HCT116 (cell line): Measurements from ENCODE around the gene LGMN. TPM values are rescaled to one million over a fixed set of nuclear protein-coding genes. Genes with fewer than 3 reads are reported as not detected.

Source experiments
- ATAC-seq: fragments of 200-7000 bp; cut with Tn5 transposase; 2 replicates; pipeline ENCODE4 v1.9.1; 2020; ENCODE audit warnings: mild to moderate bottlenecking, moderate library complexity
- BruUV-seq: library from RNA; stranded (reverse); fragments of 400-500 nt; replicated peaks from 2 replicates; lab custom pipeline; 2021; lab: Mats Ljungman, UMichigan
- CTCF ChIA-PET: fragments of 300-600 bp; sonication (Branson Sonifier 250); formaldehyde crosslinking; loops from one replicate; lab custom pipeline; 2021; ENCODE audit warnings: antibody characterized with exemption; lab: Charles Lee
- POLR2A ChIA-PET: fragments of 300-600, 350-600 bp; sonication (Branson Sonifier 250); formaldehyde crosslinking; loops from one replicate; lab custom pipeline; 2021; ENCODE audit warnings: antibody characterized with exemption; lab: Charles Lee
- RAD21 ChIA-PET, 2 experiments: fragments of 300-600 bp; sonication (Branson Sonifier 250); formaldehyde crosslinking; loops; one replicate each; lab custom pipeline; 2023; ENCODE audit warnings: low total read pairs in 2 of 2; ENCODE audit not compliant: uncharacterized antibody in 2 of 2, unreplicated experiment in 2 of 2, low non-redundant PET in 1 of 2; lab: Charles Lee
- DNase-seq: peaks from one replicate; pipeline ENCODE4 v3.0.0-alpha.2; 2010; ENCODE audit warnings: low read depth, low spot score
- H2AFZ ChIP-seq: fragments of 200-600 bp; shearing (Covaris generic), sonication (generic); 2 replicates; pipeline ENCODE4 v1.6.1; 2017; ENCODE audit warnings: low read depth, mixed run types, mixed read lengths, antibody characterized with exemption, low read length; ENCODE audit not compliant: poor library complexity, severe bottlenecking
- H3K27ac ChIP-seq: 2 replicates; pipeline ENCODE4 v1.5.1; 2012; ENCODE audit warnings: low read depth, low read length
- H3K27me3 ChIP-seq: fragments of 200-600 bp; sonication (generic); 2 replicates; pipeline ENCODE4 v1.6.1; 2016; ENCODE audit warnings: mixed run types, low read length, mixed read lengths; ENCODE audit not compliant: insufficient read depth
- H3K36me3 ChIP-seq, 2 experiments: fragments of 200-500 bp in 1 of 2; fragments of 200-600 bp in 1 of 2; sonication (Bioruptor generic) in 1 of 2; sonication (generic) in 1 of 2; 2 replicates each; pipeline versions ENCODE4 v1.5.1 to v1.6.1; 2014 to 2016; ENCODE audit warnings: low read length in 2 of 2, inconsistent platforms in 1 of 2, mixed read lengths in 1 of 2, mixed run types in 1 of 2; ENCODE audit not compliant: insufficient read depth in 2 of 2, control insufficient read depth in 1 of 2
- H3K4me1 ChIP-seq, 2 experiments: fragments of 200-600 bp in 1 of 2; sonication (generic) in 1 of 2; 2 replicates each; pipeline versions ENCODE4 v1.5.1 to v1.6.1; 2012 to 2017; ENCODE audit warnings: low read length in 2 of 2, inconsistent platforms in 1 of 2, mild to moderate bottlenecking in 1 of 2, mixed read lengths in 1 of 2, mixed run types in 1 of 2, moderate library complexity in 1 of 2; ENCODE audit not compliant: insufficient read depth in 2 of 2, control insufficient read depth in 1 of 2
- H3K4me2 ChIP-seq: fragments of 200-600 bp; sonication (generic); 2 replicates; pipeline ENCODE4 v1.6.1; 2017; ENCODE audit warnings: mixed run types, low read length, mixed read lengths
- H3K4me3 ChIP-seq, 2 experiments: fragments of 200-600 bp in 1 of 2; sonication (generic) in 1 of 2; replicated peaks in 1 of 2; 2 replicates each; pipeline ENCODE4 v1.5.1; 2011 to 2016; ENCODE audit warnings: low read length in 2 of 2, control low read depth in 1 of 2, low read depth in 1 of 2, mild to moderate bottlenecking in 1 of 2, mixed read lengths in 1 of 2, mixed run types in 1 of 2
- H3K79me2 ChIP-seq: fragments of 200-600 bp; sonication (generic); 2 replicates; pipeline ENCODE4 v1.6.1; 2017; ENCODE audit warnings: mild to moderate bottlenecking, mixed run types, low read length, moderate library complexity, mixed read lengths; ENCODE audit not compliant: insufficient read depth
- H3K9ac ChIP-seq: fragments of 200-600 bp; sonication (generic); 2 replicates; pipeline ENCODE4 v1.6.1; 2016; ENCODE audit warnings: low read length, mixed read lengths
- H3K9me2 ChIP-seq: fragments of 200-600 bp; sonication (generic), shearing (Covaris generic); 2 replicates; pipeline ENCODE4 v1.6.1; 2017; ENCODE audit warnings: mixed run types, mild to moderate bottlenecking, moderate library complexity; ENCODE audit not compliant: insufficient read depth
- H3K9me3 ChIP-seq, 2 experiments: fragments of 200-500 bp in 1 of 2; fragments of 200-600 bp in 1 of 2; sonication (Bioruptor generic) in 1 of 2; sonication (generic) in 1 of 2; 2 replicates each; pipeline ENCODE4 v1.6.1; 2014 to 2017; ENCODE audit warnings: low read length in 2 of 2, mixed read lengths in 2 of 2, inconsistent platforms in 1 of 2, low read depth in 1 of 2, mild to moderate bottlenecking in 1 of 2, mixed run types in 1 of 2, moderate library complexity in 1 of 2; ENCODE audit not compliant: control insufficient read depth in 1 of 2, insufficient read depth in 1 of 2
- H4K20me1 ChIP-seq: fragments of 200-600 bp; sonication (generic), shearing (Covaris generic); 2 replicates; pipeline ENCODE4 v1.6.1; 2017; ENCODE audit warnings: mixed run types, mild to moderate bottlenecking, moderate library complexity; ENCODE audit not compliant: insufficient read depth
- CEBPB ChIP-seq: IDR thresholded peaks from 2 replicates; pipeline ENCODE4 v1.6.1; 2012; ENCODE audit warnings: low read depth
- CTCF ChIP-seq, 3 experiments: fragments of 200-600 bp in 1 of 3; sonication (generic) in 1 of 3; IDR thresholded peaks in 2 of 3; conservative IDR thresholded peaks in 1 of 3; 2 replicates each; pipeline ENCODE4 v1.5.1; 2012 to 2017; ENCODE audit warnings: low read depth in 2 of 3, low read length in 2 of 3, antibody characterized with exemption in 1 of 3, borderline replicate concordance in 1 of 3, control low read depth in 1 of 3, mild to moderate bottlenecking in 1 of 3, mixed read lengths in 1 of 3, mixed run types in 1 of 3, moderate library complexity in 1 of 3; ENCODE audit not compliant: insufficient read depth in 1 of 3
- EGR1 ChIP-seq: IDR thresholded peaks from 2 replicates; pipeline ENCODE4 v1.6.1; 2012; ENCODE audit warnings: low read depth
- EZH2 ChIP-seq: fragments of 200-600 bp; sonication (generic); IDR thresholded peaks from 2 replicates; pipeline ENCODE4 v1.6.1; 2017; ENCODE audit warnings: antibody characterized with exemption, mixed run types
- FOSL1 ChIP-seq: IDR thresholded peaks from 2 replicates; pipeline ENCODE4 v1.6.1; 2012; ENCODE audit warnings: low read depth
- JUND ChIP-seq: IDR thresholded peaks from 2 replicates; pipeline ENCODE4 v1.6.1; 2012
- MAX ChIP-seq: IDR thresholded peaks from 2 replicates; pipeline ENCODE4 v1.6.1; 2012
- POLR2A ChIP-seq: IDR thresholded peaks from 2 replicates; pipeline ENCODE4 v1.7.0; 2011; ENCODE audit warnings: borderline replicate concordance; ENCODE audit not compliant: insufficient read depth, insufficient read length; ENCODE audit errors: extremely low read depth
- POLR2AphosphoS5 ChIP-seq: IDR thresholded peaks from 2 replicates; pipeline ENCODE4 v1.6.1; 2011; ENCODE audit warnings: mild to moderate bottlenecking, low read depth, low read length, moderate library complexity
- RAD21 ChIP-seq: IDR thresholded peaks from 2 replicates; pipeline ENCODE4 v1.6.1; 2012; ENCODE audit warnings: low read depth, mild to moderate bottlenecking
- SIN3A ChIP-seq: IDR thresholded peaks from 2 replicates; pipeline ENCODE4 v1.6.1; 2012; ENCODE audit warnings: low read depth
- SRF ChIP-seq: IDR thresholded peaks from 2 replicates; pipeline ENCODE4 v1.6.1; 2012; ENCODE audit warnings: low read depth
- ZNF274 ChIP-seq: fragments of 200-500 bp; sonication (Bioruptor generic); IDR thresholded peaks from 2 replicates; pipeline ENCODE4 v1.6.1; 2014; ENCODE audit warnings: mild to moderate bottlenecking, low read depth, low read length, inconsistent platforms
- intact Hi-C: fragments of 100-400 bp; cut with micrococcal nuclease; formaldehyde crosslinking; loops from 2 replicates; pipeline ENCODE4 v1.10.0; 2022
- total RNA-seq: library from RNA; stranded (reverse); gene quantifications from one replicate; pipeline ENCODE4 v1.2.1, GENCODE V29; 2021; ENCODE audit not compliant: unreplicated experiment

The LGMN gene
- total RNA-seq, 1 experiment from 2014 or later = 44.9 TPM

GRCh38 chr14:92668276-92668973, 80.0 kb downstream of the LGMN start:
- TF ChIP-seq CTCF (IDR thresholded peaks at IDR 0.05 in 2 of 3, conservative IDR thresholded peaks at IDR 0.05 in 1 of 3; ENCODE audit: borderline replicate concordance in 1 of 3, insufficient read depth in 1 of 3, low read depth in 2 of 3, low read length in 2 of 3) (no peak), SRF (no peak), EGR1 (no peak), RAD21 (no peak), EZH2 (no peak), POLR2A (no peak), MAX (no peak), FOSL1 (no peak), POLR2AphosphoS5 (no peak), CEBPB (no peak), SIN3A (no peak), JUND (no peak), ZNF274 (no peak)
- RAD21 ChIA-PET = no interaction called here
- Histone ChIP-seq H3K4me1 (no peaks in the 10 kb centered on the region), H3K9me2 (no peaks in the 10 kb centered on the region), H3K9ac (no peak overlapping the region), H3K9me3 (no peaks in the 10 kb centered on the region), H3K4me3 (no peak overlapping the region), H3K27ac (no peak overlapping the region), H3K4me2 (no peak overlapping the region), H3K36me3 (no peaks in the 10 kb centered on the region), H3K79me2 (no peaks in the 10 kb centered on the region), H4K20me1 (no peaks in the 10 kb centered on the region), H3K27me3 (no peaks in the 10 kb centered on the region), H2AFZ (no peak overlapping the region)
- no TSS peak for BruUV-seq
- intact Hi-C loops = no loop called here
- ATAC-seq (no peak), DNase-seq (no peak)
- POLR2A ChIA-PET = no interaction called here
- CTCF ChIA-PET = no interaction called here
